Upper lobe of right lung (tissue), 1 donor: Measurements from ENCODE around the gene TMEM204. TPM values are rescaled to one million over a fixed set of nuclear protein-coding genes. Genes with fewer than 3 reads are reported as not detected.
A peak's percentile ranks its signal among the peaks of the same experiment; 100 is the strongest.

Experiments
- ATAC-seq: fragments of 200-7000 bp; cut with Tn5 transposase; one replicate; pipeline ENCODE4 v1.9.1; 2020; ENCODE audit warnings: mild to moderate bottlenecking, moderate library complexity
- DNase-seq: peaks from one replicate; pipeline ENCODE4 v3.0.0-alpha.2; 2020
- H3K27ac ChIP-seq: fragments of 200-600 bp; one replicate; pipeline ENCODE4 v1.8.0; 2022
- H3K27me3 ChIP-seq: fragments of 200-600 bp; one replicate; pipeline ENCODE4 v1.8.0; 2022; ENCODE audit warnings: mild to moderate bottlenecking
- H3K36me3 ChIP-seq: fragments of 200-600 bp; one replicate; pipeline ENCODE4 v1.8.0; 2022
- H3K4me1 ChIP-seq: fragments of 200-600 bp; one replicate; pipeline ENCODE4 v1.8.0; 2022
- H3K4me3 ChIP-seq: fragments of 200-600 bp; one replicate; pipeline ENCODE4 v1.8.0; 2022; ENCODE audit warnings: mild to moderate bottlenecking
- H3K9me3 ChIP-seq: fragments of 200-600 bp; one replicate; pipeline ENCODE4 v1.8.0; 2022
- intact Hi-C: fragments of 100-400 bp; cut with DNase I; formaldehyde crosslinking; loops from one replicate; pipeline ENCODE4 v1.11.0; 2022
- total RNA-seq: library from RNA; stranded (reverse); fragmentation: NEBNext Ultra II Directional; extraction: Animal tissue kit (Norgen Biotek cat#: 25700); gene quantifications from one replicate; pipeline ENCODE4 v1.2.1, GENCODE V29; 2021
- TF ChIP-seq, protein P1 (sequence below): fragments of 200-600 bp; IDR thresholded peaks from one replicate; pipeline ENCODE4 v1.8.0; 2022; ENCODE audit warnings: antibody characterized with exemption
- donor health status: DM: no; HTN: yes; CAD: no; lungs with severe emphysema.

The TMEM204 gene
- total RNA-seq, 1 donor from 2014 or later, result 69.2 TPM

- intact Hi-C loops, result no loop called here
- DNase-seq (no peak), ATAC-seq (no peak)
- Histone ChIP-seq H3K4me3 (no peak overlapping the region), H3K36me3 (peaks cover 30% of the 10 kb centered on the region), H3K4me1 (peaks cover 76% of the 10 kb centered on the region), H3K27me3 (no peaks in the 10 kb centered on the region), H3K27ac (peak overlapping the region; percentile 80), H3K9me3 (no peaks in the 10 kb centered on the region)
- TF ChIP-seq, protein P1, sequence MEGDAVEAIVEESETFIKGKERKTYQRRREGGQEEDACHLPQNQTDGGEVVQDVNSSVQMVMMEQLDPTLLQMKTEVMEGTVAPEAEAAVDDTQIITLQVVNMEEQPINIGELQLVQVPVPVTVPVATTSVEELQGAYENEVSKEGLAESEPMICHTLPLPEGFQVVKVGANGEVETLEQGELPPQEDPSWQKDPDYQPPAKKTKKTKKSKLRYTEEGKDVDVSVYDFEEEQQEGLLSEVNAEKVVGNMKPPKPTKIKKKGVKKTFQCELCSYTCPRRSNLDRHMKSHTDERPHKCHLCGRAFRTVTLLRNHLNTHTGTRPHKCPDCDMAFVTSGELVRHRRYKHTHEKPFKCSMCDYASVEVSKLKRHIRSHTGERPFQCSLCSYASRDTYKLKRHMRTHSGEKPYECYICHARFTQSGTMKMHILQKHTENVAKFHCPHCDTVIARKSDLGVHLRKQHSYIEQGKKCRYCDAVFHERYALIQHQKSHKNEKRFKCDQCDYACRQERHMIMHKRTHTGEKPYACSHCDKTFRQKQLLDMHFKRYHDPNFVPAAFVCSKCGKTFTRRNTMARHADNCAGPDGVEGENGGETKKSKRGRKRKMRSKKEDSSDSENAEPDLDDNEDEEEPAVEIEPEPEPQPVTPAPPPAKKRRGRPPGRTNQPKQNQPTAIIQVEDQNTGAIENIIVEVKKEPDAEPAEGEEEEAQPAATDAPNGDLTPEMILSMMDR, result no peak
Measured at GRCh38 chr16:1546430-1546829, 13.0 kb downstream of the TMEM204 start.

GRCh38 chr16:1548233-1548632 lies 14.8 kb downstream of the TMEM204 start:
- H3K27ac ChIP-seq, result peak overlapping the region; percentile 24
- TF ChIP-seq, protein P1, result no peak
- ATAC-seq (no peak), DNase-seq (no peak)
- no peaks in the 10 kb centered on the region for H3K27me3 ChIP-seq
- H3K4me3 ChIP-seq, result peak overlapping the region; percentile 4
- peaks cover 21% of the 10 kb centered on the region for H3K36me3 ChIP-seq
- H3K4me1 ChIP-seq, result peaks cover 66% of the 10 kb centered on the region
- intact Hi-C loops, result no loop called here
- no peaks in the 10 kb centered on the region for H3K9me3 ChIP-seq

DNA sequence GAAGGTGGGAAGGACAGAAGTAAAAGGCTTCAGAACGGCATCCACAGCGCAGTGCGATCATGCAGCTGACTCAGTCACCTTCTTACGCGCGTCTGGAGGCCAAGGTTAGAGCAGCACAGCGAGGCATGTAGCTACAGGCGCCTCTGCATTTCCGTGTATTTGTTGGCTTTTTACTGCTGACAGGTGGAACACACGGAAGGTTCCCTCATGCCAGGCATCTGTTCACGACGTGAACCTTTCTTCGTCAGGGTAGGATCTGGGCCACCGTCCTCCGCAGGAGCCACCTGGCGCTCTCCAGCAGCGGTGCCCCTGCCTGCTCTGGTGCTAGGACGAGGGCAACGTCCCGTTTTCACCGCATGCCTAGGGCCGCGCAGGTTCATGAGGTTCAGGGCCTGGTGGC lies 15.3 kb downstream of the TMEM204 start:
- ATAC-seq (no peak), DNase-seq (no peak)
- Histone ChIP-seq H3K4me1 (peaks cover 61% of the 10 kb centered on the region), H3K36me3 (peaks cover 26% of the 10 kb centered on the region), H3K27ac (peak overlapping the region; percentile 2), H3K27me3 (no peaks in the 10 kb centered on the region), H3K4me3 (peak overlapping the region; percentile 4), H3K9me3 (no peaks in the 10 kb centered on the region)
- intact Hi-C loops, result no loop called here
- TF ChIP-seq, protein P1, result no peak

DNA sequence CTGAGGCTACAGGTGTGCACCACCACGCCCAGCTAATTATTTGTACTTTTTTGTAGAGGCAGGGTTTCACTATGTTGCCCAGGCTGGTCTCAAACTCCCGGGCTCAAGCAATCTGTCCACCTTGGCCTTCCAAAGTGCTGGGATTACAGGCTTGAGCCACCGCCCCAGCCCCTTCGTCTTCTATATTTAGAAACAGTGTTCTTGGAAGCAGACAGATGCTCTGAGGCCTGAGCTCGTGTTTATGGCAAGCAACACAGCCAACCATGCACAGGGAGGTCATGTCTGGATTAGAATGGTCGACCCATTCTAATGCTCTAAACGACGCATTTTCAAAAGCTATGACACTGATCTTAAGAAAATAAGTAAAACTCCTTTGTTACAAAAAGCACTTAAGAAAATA lies 16.6 kb downstream of the TMEM204 start:
- H3K36me3 ChIP-seq, result peaks cover 40% of the 10 kb centered on the region
- H3K27ac ChIP-seq, result peak overlapping the region; percentile 31
- intact Hi-C loops, result loop anchor here (10.0 kb wide), 1 partner anchor 55 kb away; the partner anchor contains the start of gene TELO2
- ATAC-seq (no peak), DNase-seq (no peak)
- no peaks in the 10 kb centered on the region for H3K9me3 ChIP-seq
- no peak overlapping the region for H3K4me3 ChIP-seq
- TF ChIP-seq, protein P1, result no peak
- no peaks in the 10 kb centered on the region for H3K27me3 ChIP-seq
- H3K4me1 ChIP-seq, result peaks cover 49% of the 10 kb centered on the region

- intact Hi-C loops, result loop anchor here (10.0 kb wide), 1 partner anchor 56 kb away; the partner anchor contains the start of gene TELO2
- peak overlapping the region; percentile 31 for H3K27ac ChIP-seq
- peaks cover 43% of the 10 kb centered on the region for H3K4me1 ChIP-seq
- H3K9me3 ChIP-seq, result no peaks in the 10 kb centered on the region
- TF ChIP-seq, protein P1, result no peak
- DNase-seq, result no peak
- H3K27me3 ChIP-seq, result no peaks in the 10 kb centered on the region
- H3K4me3 ChIP-seq, result no peak overlapping the region
- ATAC-seq, result no peak
- peaks cover 46% of the 10 kb centered on the region for H3K36me3 ChIP-seq
Measured at GRCh38 chr16:1550696-1551095, 17.2 kb downstream of the TMEM204 start.

DNA sequence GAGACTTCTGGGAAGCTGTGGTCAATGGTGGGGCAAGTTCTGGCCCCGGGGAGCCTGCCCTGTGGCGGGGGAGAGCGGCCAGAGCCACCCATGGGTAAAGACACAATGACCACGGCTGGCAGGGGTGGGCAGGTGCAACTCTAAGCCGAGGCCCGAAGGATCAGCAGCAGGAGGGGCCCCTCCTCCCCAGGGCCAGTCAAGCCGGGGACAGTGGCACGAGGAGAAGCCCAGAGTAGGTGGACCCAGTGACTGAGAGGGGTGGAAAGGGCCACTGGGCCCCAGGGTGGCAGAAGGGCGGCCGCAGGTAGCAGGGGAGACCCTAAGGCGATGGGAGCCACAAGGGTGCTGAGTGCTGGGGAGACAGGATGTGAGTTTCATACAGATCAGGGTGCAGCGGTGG lies 17.7 kb downstream of the TMEM204 start:
- no peaks in the 10 kb centered on the region for H3K9me3 ChIP-seq
- H3K27ac ChIP-seq, result no peak overlapping the region
- ATAC-seq, result no peak
- H3K4me1 ChIP-seq, result peaks cover 38% of the 10 kb centered on the region
- peaks cover 51% of the 10 kb centered on the region for H3K36me3 ChIP-seq
- H3K27me3 ChIP-seq, result no peaks in the 10 kb centered on the region
- intact Hi-C loops, result loop anchor here (10.0 kb wide), 1 partner anchor 56 kb away; the partner anchor contains the start of gene TELO2
- H3K4me3 ChIP-seq, result no peak overlapping the region
- no peak for DNase-seq
- TF ChIP-seq, protein P1, result no peak
